ENCODE results near the gene DNAH8.

Gene DNAH8

GRCh38 chr6:38714239-38715015 is 684 bp upstream of the DNAH8 start:
- TF ChIP-seq GATA1 (IDR thresholded peaks at IDR 0.05; ENCODE audit: low read depth, low read length): no peak
- TF ChIP-seq POLR2A (IDR thresholded peaks at IDR 0.05; ENCODE audit: low read length): no peak

GRCh38 chr6:38716825-38717224 is 1.7 kb downstream of the DNAH8 start:
- TF ChIP-seq POLR2A (IDR thresholded peaks at IDR 0.05; ENCODE audit: low read length) (no peak), GATA1 (IDR thresholded peaks at IDR 0.05; ENCODE audit: low read depth, low read length) (no peak)
- no peak for DNase-seq

More at GRCh38 chr6:38714239-38715015, 684 bp upstream of the DNAH8 start:
- no peak for DNase-seq

GRCh38 chr6:38719358-38719757 is 4.2 kb downstream of the DNAH8 start:
- no peak for DNase-seq

GRCh38 chr6:38720295-38720694 is 5.2 kb downstream of the DNAH8 start:
- no peak for DNase-seq

More at GRCh38 chr6:38719358-38719757, 4.2 kb downstream of the DNAH8 start:
- TF ChIP-seq GATA1 (IDR thresholded peaks at IDR 0.05; ENCODE audit: low read depth, low read length): no peak
- TF ChIP-seq POLR2A (IDR thresholded peaks at IDR 0.05; ENCODE audit: low read length): no peak

GRCh38 chr6:38722038-38722437 is 6.9 kb downstream of the DNAH8 start:
- no peak for DNase-seq
- TF ChIP-seq GATA1 (IDR thresholded peaks at IDR 0.05; ENCODE audit: low read depth, low read length) (no peak), POLR2A (IDR thresholded peaks at IDR 0.05; ENCODE audit: low read length) (no peak)

More at GRCh38 chr6:38720295-38720694, 5.2 kb downstream of the DNAH8 start:
- TF ChIP-seq POLR2A (IDR thresholded peaks at IDR 0.05; ENCODE audit: low read length) (no peak), GATA1 (IDR thresholded peaks at IDR 0.05; ENCODE audit: low read depth, low read length) (no peak)

GRCh38 chr6:38722727-38723334 is 7.7 kb downstream of the DNAH8 start:
- DNase-seq: no peak
- TF ChIP-seq POLR2A (IDR thresholded peaks at IDR 0.05; ENCODE audit: low read length): no peak
- no peak for TF ChIP-seq GATA1 (IDR thresholded peaks at IDR 0.05; ENCODE audit: low read depth, low read length)

- TF ChIP-seq POLR2A (IDR thresholded peaks at IDR 0.05; ENCODE audit: low read length) (no peak), GATA1 (IDR thresholded peaks at IDR 0.05; ENCODE audit: low read depth, low read length) (no peak)
- DNase-seq: no peak
Measured at GRCh38 chr6:38723783-38724182, 8.7 kb downstream of the DNAH8 start.

GRCh38 chr6:38724343-38724742 is 9.2 kb downstream of the DNAH8 start:
- DNase-seq: no peak
- TF ChIP-seq GATA1 (IDR thresholded peaks at IDR 0.05; ENCODE audit: low read depth, low read length): no peak

GRCh38 chr6:38725414-38726183 is 10.5 kb downstream of the DNAH8 start:
- TF ChIP-seq POLR2A (IDR thresholded peaks at IDR 0.05; ENCODE audit: low read length) (no peak), GATA1 (IDR thresholded peaks at IDR 0.05; ENCODE audit: low read depth, low read length) (no peak)
- DNase-seq: no peak

- DNase-seq: no peak
- no peak for TF ChIP-seq GATA1 (IDR thresholded peaks at IDR 0.05; ENCODE audit: low read depth, low read length)
- no peak for TF ChIP-seq POLR2A (IDR thresholded peaks at IDR 0.05; ENCODE audit: low read length)
Measured at GRCh38 chr6:38728203-38728602, 13.1 kb downstream of the DNAH8 start.

GRCh38 chr6:38730140-38730862 is 15.2 kb downstream of the DNAH8 start:
- TF ChIP-seq GATA1 (IDR thresholded peaks at IDR 0.05; ENCODE audit: low read depth, low read length) (no peak), POLR2A (IDR thresholded peaks at IDR 0.05; ENCODE audit: low read length) (no peak)
- no peak for DNase-seq

GRCh38 chr6:38736951-38737350 is 21.8 kb downstream of the DNAH8 start:
- TF ChIP-seq POLR2A (IDR thresholded peaks at IDR 0.05; ENCODE audit: low read length) (no peak), GATA1 (IDR thresholded peaks at IDR 0.05; ENCODE audit: low read depth, low read length) (no peak)
- no peak for DNase-seq

- TF ChIP-seq POLR2A (IDR thresholded peaks at IDR 0.05; ENCODE audit: low read length): no peak
- no peak for TF ChIP-seq GATA1 (IDR thresholded peaks at IDR 0.05; ENCODE audit: low read depth, low read length)
Measured at GRCh38 chr6:38738261-38738660, 23.1 kb downstream of the DNAH8 start.

GRCh38 chr6:38739532-38739931 is 24.4 kb downstream of the DNAH8 start:
- no peak for TF ChIP-seq POLR2A (IDR thresholded peaks at IDR 0.05; ENCODE audit: low read length)
- TF ChIP-seq GATA1 (IDR thresholded peaks at IDR 0.05; ENCODE audit: low read depth, low read length): no peak
- no peak for DNase-seq

More at GRCh38 chr6:38738261-38738660, 23.1 kb downstream of the DNAH8 start:
- no peak for DNase-seq
